Natural killer cell (primary cell): ENCODE results near the gene PIBF1. TPM values are rescaled to one million over a fixed set of nuclear protein-coding genes. Genes with fewer than 3 reads are reported as not detected.
"Not testable (repeated sequence)": the region's sequence is repeated elsewhere in the genome, so short reads cannot be mapped to it uniquely, and the experiment has no call there.

Experiments
- ATAC-seq, 3 donors: fragments of 150-1000 bp in 2 of 3; fragments of 200-7000 bp in 1 of 3; cut with Tn5 transposase; 1 replicate in 1 of 3; 2 replicates in 2 of 3; pipeline ENCODE4 v1.10.0; 2021; ENCODE audit warnings: mild to moderate bottlenecking in 2 of 3, moderate library complexity in 2 of 3
- DNase-seq, 2 donors: peaks; one replicate each; pipeline versions ENCODE4 v3.0.0 to v3.0.0-alpha.2; 2013 to 2021; ENCODE audit warnings: mixed read lengths in 1 of 2
- H3K27ac ChIP-seq: one replicate; pipeline ENCODE4 v1.5.1; 2013; ENCODE audit warnings: mild to moderate bottlenecking, low read length
- H3K27me3 ChIP-seq: one replicate; pipeline ENCODE4 v1.6.1; 2013; ENCODE audit warnings: low read length; ENCODE audit not compliant: control insufficient read depth, insufficient read depth
- H3K36me3 ChIP-seq: one replicate; pipeline ENCODE4 v1.6.1; 2013; ENCODE audit warnings: low read length; ENCODE audit not compliant: control insufficient read depth, insufficient read depth
- H3K4me1 ChIP-seq: one replicate; pipeline ENCODE4 v1.6.1; 2013; ENCODE audit warnings: low read length; ENCODE audit not compliant: control insufficient read depth, insufficient read depth
- H3K4me3 ChIP-seq: one replicate; pipeline ENCODE4 v1.5.1; 2013; ENCODE audit warnings: low read length
- H3K9me3 ChIP-seq: one replicate; pipeline ENCODE4 v1.6.1; 2013; ENCODE audit warnings: low read length; ENCODE audit not compliant: control insufficient read depth, insufficient read depth
- H3K27ac Mint-ChIP-seq, 2 donors: one replicate each; pipeline ENCODE4 v1.8.0; 2022; ENCODE audit warnings: mild to moderate bottlenecking in 2 of 2, mixed read lengths in 2 of 2, moderate library complexity in 1 of 2
- H3K27me3 Mint-ChIP-seq, 2 donors: one replicate each; pipeline ENCODE4 v1.8.0; 2022; ENCODE audit warnings: low read depth in 2 of 2, mixed read lengths in 2 of 2
- H3K36me3 Mint-ChIP-seq: one replicate; pipeline ENCODE4 v1.8.0; 2022; ENCODE audit warnings: mixed read lengths
- H3K4me1 Mint-ChIP-seq, 2 donors: one replicate each; pipeline ENCODE4 v1.8.0; 2022; ENCODE audit warnings: mixed read lengths in 2 of 2
- H3K4me3 Mint-ChIP-seq: one replicate; pipeline ENCODE4 v1.8.0; 2022; ENCODE audit warnings: mild to moderate bottlenecking, moderate library complexity, mixed read lengths
- H3K9me3 Mint-ChIP-seq, 2 donors: one replicate each; pipeline ENCODE4 v1.8.0; 2022; ENCODE audit warnings: mixed read lengths in 2 of 2
- CTCF ChIP-seq: fragments of 200-600 bp; IDR thresholded peaks from one replicate; pipeline ENCODE4 v1.8.0; 2022; ENCODE audit warnings: antibody characterized with exemption
- WGBS: methylation state at CpG from one replicate; pipeline ENCODE4 v1.1.7; 2013; ENCODE audit warnings: missing lambda C conversion rate; ENCODE audit not compliant: insufficient coverage; 5-methylcytosine and 5-hydroxymethylcytosine counted together
- intact Hi-C: fragments of 100-400 bp; cut with micrococcal nuclease; formaldehyde crosslinking; loops from one replicate; pipeline ENCODE4 v1.14.2; 2022
- total RNA-seq, 4 donors: library from RNA; stranded (reverse); fragments of 120-200 nt in 1 of 4; gene quantifications; one replicate each; pipeline versions ENCODE4 v1.2.3 to v1.2.4, GENCODE V29; 2013 to 2022

The PIBF1 gene
- total RNA-seq, 3 donors from 2014 or later (not counting 1 experiment from before 2014, with no cell fraction given), result 21.9 to 37.8 (median 27.8) TPM

GRCh38 chr13:72839831-72840426, 58.0 kb downstream of the PIBF1 start:
- H3K9me3 Mint-ChIP-seq, result no peaks in the 10 kb centered on the region
- H3K4me1 Mint-ChIP-seq, result no peaks in the 10 kb centered on the region
- H3K27ac ChIP-seq, result no peak overlapping the region
- no peak overlapping the region for H3K4me3 ChIP-seq
- H3K9me3 ChIP-seq, result no peaks in the 10 kb centered on the region
- H3K27me3 ChIP-seq, result no peaks in the 10 kb centered on the region
- no peaks in the 10 kb centered on the region for H3K4me1 ChIP-seq
- DNase-seq, result peak in 1 of 2 donors; percentile 63
- no peak overlapping the region for H3K4me3 Mint-ChIP-seq
- H3K27me3 Mint-ChIP-seq, result no peaks in the 10 kb centered on the region
- H3K27ac Mint-ChIP-seq, result no peak overlapping the region
- peak in 2 of 3 donors; percentile 34 to 63 for ATAC-seq
- H3K36me3 ChIP-seq, result peaks cover 10% of the 10 kb centered on the region
- WGBS, result no CpG with 5 or more reads among the region's 1 CpG
- peaks cover 1% of the 10 kb centered on the region for H3K36me3 Mint-ChIP-seq
- intact Hi-C loops, result no loop called here
- TF ChIP-seq CTCF, result peak; percentile 40

- WGBS, result 99% methylated on average over 6 of the region's 6 CpGs
- Histone ChIP-seq H3K4me1 (no peaks in the 10 kb centered on the region), H3K27me3 (no peaks in the 10 kb centered on the region), H3K36me3 (peaks cover 8% of the 10 kb centered on the region), H3K27ac (no peak overlapping the region), H3K4me3 (no peak overlapping the region), H3K9me3 (no peaks in the 10 kb centered on the region)
- intact Hi-C loops, result no loop called here
- H3K36me3 Mint-ChIP-seq, result peaks cover 6% of the 10 kb centered on the region
- no peak overlapping the region for H3K4me3 Mint-ChIP-seq
- DNase-seq (no peak), ATAC-seq (no peak)
- H3K9me3 Mint-ChIP-seq, result peaks cover 0 to 2% of the 10 kb centered on the region in 2 donors
- H3K27me3 Mint-ChIP-seq, result no peaks in the 10 kb centered on the region
- no peak for TF ChIP-seq CTCF
- H3K27ac Mint-ChIP-seq, result no peak overlapping the region
- no peaks in the 10 kb centered on the region for H3K4me1 Mint-ChIP-seq
These were observed 61.1 kb downstream of the PIBF1 start for GRCh38 chr13:72842991-72843390.

- H3K27me3 Mint-ChIP-seq, H3K27ac Mint-ChIP-seq, ATAC-seq, intact Hi-C loops, H3K27ac ChIP-seq, H3K27me3 ChIP-seq, H3K4me1 ChIP-seq, H3K9me3 Mint-ChIP-seq, DNase-seq, H3K36me3 ChIP-seq, H3K9me3 ChIP-seq, H3K4me3 Mint-ChIP-seq, H3K36me3 Mint-ChIP-seq, H3K4me3 ChIP-seq, H3K4me1 Mint-ChIP-seq: not testable (repeated sequence)
- 100% methylated on average over 1 of the region's 2 CpGs for WGBS
These were observed 63.2 kb downstream of the PIBF1 start for GRCh38 chr13:72845148-72845547.

- Histone ChIP-seq H3K4me3 (no peak overlapping the region), H3K27ac (no peak overlapping the region), H3K9me3 (no peaks in the 10 kb centered on the region), H3K36me3 (peaks cover 25% of the 10 kb centered on the region), H3K4me1 (no peaks in the 10 kb centered on the region), H3K27me3 (no peaks in the 10 kb centered on the region)
- peaks cover 5 to 11% of the 10 kb centered on the region in 2 donors for H3K4me1 Mint-ChIP-seq
- no peak for ATAC-seq
- H3K9me3 Mint-ChIP-seq, result peaks cover 0 to 2% of the 10 kb centered on the region in 2 donors
- H3K27ac Mint-ChIP-seq, result no peak overlapping the region
- WGBS, result 100% methylated on average over 1 of the region's 1 CpG
- intact Hi-C loops, result no loop called here
- no peaks in the 10 kb centered on the region for H3K27me3 Mint-ChIP-seq
- DNase-seq, result no peak
- TF ChIP-seq CTCF, result no peak
- H3K4me3 Mint-ChIP-seq, result no peak overlapping the region
- H3K36me3 Mint-ChIP-seq, result peaks cover 6% of the 10 kb centered on the region
These were observed 67.6 kb downstream of the PIBF1 start for GRCh38 chr13:72849571-72849970.
